ENCODE data around the gene ASPM. TPM values are rescaled to one million over a fixed set of nuclear protein-coding genes. Genes with fewer than 3 reads are reported as not detected.

The ASPM gene
- total and polyA plus RNA-seq, 2 of the 8 experiments (the other 6 are each of a cell fraction or from before 2014, with no cell fraction given) = 5.1 to 50.3 TPM

GRCh38 chr1:197081117-197081753 is 65.2 kb downstream of the ASPM start (continued):
- TF ChIP-seq GABPA (IDR thresholded peaks at IDR 0.05; ENCODE audit: borderline replicate concordance, insufficient read depth, low read length) (no peak), SIRT6 (IDR thresholded peaks at IDR 0.05; ENCODE audit: low read length) (no peak), YY1 (IDR thresholded peaks at IDR 0.05; ENCODE audit: low read depth, low read length) (no peak), FOSL1 (IDR thresholded peaks at IDR 0.05; ENCODE audit: insufficient read depth, low read depth, low read length) (no peak), CBX5 (IDR thresholded peaks at IDR 0.05; ENCODE audit: low read depth, low read length) (no peak)

Data from H1 (cell line).